CD4-positive, alpha-beta T cell (primary cell): ENCODE results near the gene HSF2BP. TPM values are rescaled to one million over a fixed set of nuclear protein-coding genes. Genes with fewer than 3 reads are reported as not detected.

Source experiments
- ATAC-seq: fragments of 200-7000 bp; cut with Tn5 transposase; one replicate; pipeline ENCODE4 v1.10.0; 2022; ENCODE audit warnings: mild to moderate bottlenecking; ENCODE audit not compliant: poor library complexity
- CTCF ChIA-PET: fragments of 350-600 bp; sonication (Branson Sonifier 250); formaldehyde crosslinking; loops from one replicate; lab custom pipeline; 2021; ENCODE audit warnings: antibody characterized with exemption, inconsistent platforms; lab: Charles Lee
- POLR2A ChIA-PET: fragments of 350-600 bp; sonication (Branson Sonifier 250); formaldehyde crosslinking; loops from one replicate; lab custom pipeline; 2021; ENCODE audit warnings: antibody characterized with exemption, inconsistent platforms; lab: Charles Lee
- DNase-seq, 14 experiments: peaks; one replicate each; pipeline ENCODE4 v3.0.0-alpha.2; 2013 to 2020; ENCODE audit warnings: mixed read lengths in 2 of 14
- H3K27ac ChIP-seq, 2 donors: one replicate each; pipeline versions ENCODE4 v1.5.1 to v1.7.0; 2013; ENCODE audit warnings: low read length in 2 of 2, low read depth in 1 of 2, mild to moderate bottlenecking in 1 of 2
- H3K27me3 ChIP-seq, 2 experiments: 1 replicate in 1 of 2; 2 replicates in 1 of 2; pipeline versions ENCODE4 v1.6.1 to v1.7.0; 2013; ENCODE audit warnings: low read length in 2 of 2, control low read depth in 1 of 2, mild to moderate bottlenecking in 1 of 2, moderate library complexity in 1 of 2; ENCODE audit not compliant: insufficient read depth in 2 of 2, control insufficient read depth in 1 of 2
- H3K36me3 ChIP-seq: one replicate; pipeline ENCODE4 v1.6.1; 2013; ENCODE audit warnings: low read length, control low read depth; ENCODE audit not compliant: insufficient read depth
- H3K4me1 ChIP-seq: one replicate; pipeline ENCODE4 v1.6.1; 2013; ENCODE audit warnings: low read length, control low read depth; ENCODE audit not compliant: insufficient read depth
- H3K4me3 ChIP-seq: one replicate; pipeline ENCODE4 v1.5.1; 2013; ENCODE audit warnings: mild to moderate bottlenecking, low read length, moderate library complexity
- H3K9me3 ChIP-seq, 2 experiments: 1 replicate in 1 of 2; 2 replicates in 1 of 2; pipeline versions ENCODE4 v1.6.1 to v1.7.0; 2013; ENCODE audit warnings: low read length in 2 of 2, mild to moderate bottlenecking in 2 of 2, control low read depth in 1 of 2, moderate library complexity in 1 of 2; ENCODE audit not compliant: control insufficient read depth in 1 of 2, insufficient read depth in 1 of 2
- H3K27ac Mint-ChIP-seq: one replicate; pipeline ENCODE4 v1.8.0; 2020; ENCODE audit warnings: mixed read lengths
- H3K27me3 Mint-ChIP-seq: one replicate; pipeline ENCODE4 v1.8.0; 2021; ENCODE audit warnings: mixed read lengths
- H3K36me3 Mint-ChIP-seq: one replicate; pipeline ENCODE4 v1.8.0; 2021; ENCODE audit warnings: low read depth, mixed read lengths
- H3K4me1 Mint-ChIP-seq: one replicate; pipeline ENCODE4 v1.8.0; 2021; ENCODE audit warnings: low read depth, mixed read lengths
- H3K4me3 Mint-ChIP-seq: one replicate; pipeline ENCODE4 v1.8.0; 2020; ENCODE audit warnings: mild to moderate bottlenecking, mixed read lengths
- H3K9me3 Mint-ChIP-seq: one replicate; pipeline ENCODE4 v1.8.0; 2020; ENCODE audit warnings: mixed read lengths
- intact Hi-C, 2 experiments: fragments of 100-400 bp; cut with DNase I in 1 of 2; cut with micrococcal nuclease in 1 of 2; formaldehyde crosslinking; loops; one replicate each; pipeline versions ENCODE4 v1.15.1 to v1.9.0; 2023 to 2025; cut with DNase I, micrococcal nuclease
- total RNA-seq, 174 experiments: library from RNA in 2 of 174; stranded (reverse) in 2 of 174; gene quantifications; one replicate each; pipeline ENCODE4 v1.2.3 and lab custom pipeline; 2021 to 2026
- TF ChIP-seq, protein P1 (sequence below): fragments of 200-600 bp; IDR thresholded peaks from one replicate; pipeline ENCODE4 v1.8.0; 2022; ENCODE audit warnings: antibody characterized with exemption, mild to moderate bottlenecking

Gene HSF2BP
- total RNA-seq, 2 experiments from 2014 or later, result 0.59 to 0.93 TPM

DNA sequence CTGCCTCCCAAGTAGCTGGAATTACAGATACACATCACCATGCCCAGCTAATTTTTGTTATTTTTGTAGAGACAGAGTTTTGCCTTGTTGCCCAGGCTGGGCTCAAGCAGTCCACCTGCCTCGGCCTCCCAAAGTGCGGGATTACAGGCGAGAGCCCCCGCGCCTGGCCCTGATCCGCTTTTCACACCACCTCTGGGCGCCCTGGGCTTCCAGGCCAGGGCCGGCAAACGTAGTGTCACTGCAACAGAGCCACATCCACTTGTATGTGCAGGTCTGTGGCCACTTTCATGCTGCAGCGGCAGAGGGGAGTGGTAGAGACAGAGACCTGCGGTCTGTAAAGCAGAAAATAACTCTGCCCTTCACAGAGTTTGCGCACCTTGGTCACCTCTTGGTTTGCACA lies 29.6 kb upstream of the HSF2BP start:
- Mint-ChIP-seq H3K27ac (no peak overlapping the region), H3K9me3 (no peaks in the 10 kb centered on the region), H3K36me3 (peaks cover 86% of the 10 kb centered on the region), H3K4me3 (no peak overlapping the region), H3K27me3 (no peaks in the 10 kb centered on the region), H3K4me1 (no peaks in the 10 kb centered on the region)
- TF ChIP-seq, protein P1, sequence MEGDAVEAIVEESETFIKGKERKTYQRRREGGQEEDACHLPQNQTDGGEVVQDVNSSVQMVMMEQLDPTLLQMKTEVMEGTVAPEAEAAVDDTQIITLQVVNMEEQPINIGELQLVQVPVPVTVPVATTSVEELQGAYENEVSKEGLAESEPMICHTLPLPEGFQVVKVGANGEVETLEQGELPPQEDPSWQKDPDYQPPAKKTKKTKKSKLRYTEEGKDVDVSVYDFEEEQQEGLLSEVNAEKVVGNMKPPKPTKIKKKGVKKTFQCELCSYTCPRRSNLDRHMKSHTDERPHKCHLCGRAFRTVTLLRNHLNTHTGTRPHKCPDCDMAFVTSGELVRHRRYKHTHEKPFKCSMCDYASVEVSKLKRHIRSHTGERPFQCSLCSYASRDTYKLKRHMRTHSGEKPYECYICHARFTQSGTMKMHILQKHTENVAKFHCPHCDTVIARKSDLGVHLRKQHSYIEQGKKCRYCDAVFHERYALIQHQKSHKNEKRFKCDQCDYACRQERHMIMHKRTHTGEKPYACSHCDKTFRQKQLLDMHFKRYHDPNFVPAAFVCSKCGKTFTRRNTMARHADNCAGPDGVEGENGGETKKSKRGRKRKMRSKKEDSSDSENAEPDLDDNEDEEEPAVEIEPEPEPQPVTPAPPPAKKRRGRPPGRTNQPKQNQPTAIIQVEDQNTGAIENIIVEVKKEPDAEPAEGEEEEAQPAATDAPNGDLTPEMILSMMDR, result no peak
- no peak for ATAC-seq
- Histone ChIP-seq H3K27ac (no peak overlapping the region), H3K36me3 (peaks cover 95% of the 10 kb centered on the region), H3K4me3 (no peak overlapping the region), H3K27me3 (no peaks in the 10 kb centered on the region), H3K4me1 (no peaks in the 10 kb centered on the region), H3K9me3 (no peaks in the 10 kb centered on the region)
- ChIA-PET POLR2A (no interaction called here), CTCF (no interaction called here)
- intact Hi-C loops, result loop anchor here in 1 of 2 experiments (10.0 kb wide), 1 partner anchor 56 kb away; no protein-coding TSS in a partner anchor
- no peak for DNase-seq

DNA sequence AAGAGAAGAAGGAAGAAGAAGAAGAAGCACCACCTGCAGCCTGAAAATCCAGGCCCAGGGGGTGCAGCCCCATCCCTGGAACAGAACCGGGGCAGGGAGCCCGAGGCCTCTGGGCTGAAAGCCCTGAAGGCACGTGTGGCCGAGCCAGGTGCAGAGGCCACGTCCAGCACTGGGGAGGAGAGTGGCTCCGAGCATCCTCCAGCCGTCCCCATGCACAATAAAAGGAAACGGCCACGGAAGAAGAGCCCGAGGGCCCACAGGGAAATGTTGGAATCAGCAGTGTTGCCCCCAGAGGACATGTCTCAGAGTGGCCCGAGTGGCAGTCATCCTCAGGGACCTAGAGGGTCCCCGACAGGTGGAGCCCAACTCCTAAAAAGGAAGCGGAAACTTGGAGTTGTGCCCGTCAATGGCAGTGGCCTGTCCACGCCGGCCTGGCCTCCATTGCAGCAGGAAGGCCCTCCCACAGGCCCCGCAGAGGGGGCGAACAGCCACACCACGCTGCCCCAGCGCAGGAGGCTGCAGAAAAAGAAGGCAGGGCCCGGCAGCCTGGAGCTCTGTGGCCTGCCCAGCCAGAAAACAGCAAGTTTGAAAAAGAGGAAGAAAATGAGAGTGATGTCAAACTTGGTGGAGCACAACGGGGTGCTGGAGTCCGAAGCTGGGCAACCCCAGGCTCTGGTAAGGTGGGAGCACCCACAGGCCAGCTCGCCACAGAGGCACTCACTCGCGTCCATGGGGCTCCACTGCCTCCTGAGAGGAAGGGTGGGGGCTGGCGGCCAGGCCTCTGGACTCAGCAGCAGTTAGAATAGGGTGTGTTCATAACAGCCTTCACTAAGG lies 28.5 kb upstream of the HSF2BP start:
- Histone ChIP-seq H3K27ac (no peak overlapping the region), H3K4me3 (no peak overlapping the region), H3K9me3 (no peaks in the 10 kb centered on the region), H3K27me3 (no peaks in the 10 kb centered on the region), H3K4me1 (no peaks in the 10 kb centered on the region), H3K36me3 (peaks cover 93% of the 10 kb centered on the region)
- Mint-ChIP-seq H3K4me3 (no peak overlapping the region), H3K27me3 (no peaks in the 10 kb centered on the region), H3K4me1 (no peaks in the 10 kb centered on the region), H3K9me3 (no peaks in the 10 kb centered on the region), H3K27ac (no peak overlapping the region), H3K36me3 (peaks cover 83% of the 10 kb centered on the region)
- DNase-seq (no peak), ATAC-seq (no peak)
- CTCF ChIA-PET, result no interaction called here
- POLR2A ChIA-PET, result no interaction called here
- TF ChIP-seq, protein P1, result no peak
- intact Hi-C loops, result loop anchor here in 1 of 2 experiments (10.0 kb wide), 1 partner anchor 57 kb away; no protein-coding TSS in a partner anchor

DNA sequence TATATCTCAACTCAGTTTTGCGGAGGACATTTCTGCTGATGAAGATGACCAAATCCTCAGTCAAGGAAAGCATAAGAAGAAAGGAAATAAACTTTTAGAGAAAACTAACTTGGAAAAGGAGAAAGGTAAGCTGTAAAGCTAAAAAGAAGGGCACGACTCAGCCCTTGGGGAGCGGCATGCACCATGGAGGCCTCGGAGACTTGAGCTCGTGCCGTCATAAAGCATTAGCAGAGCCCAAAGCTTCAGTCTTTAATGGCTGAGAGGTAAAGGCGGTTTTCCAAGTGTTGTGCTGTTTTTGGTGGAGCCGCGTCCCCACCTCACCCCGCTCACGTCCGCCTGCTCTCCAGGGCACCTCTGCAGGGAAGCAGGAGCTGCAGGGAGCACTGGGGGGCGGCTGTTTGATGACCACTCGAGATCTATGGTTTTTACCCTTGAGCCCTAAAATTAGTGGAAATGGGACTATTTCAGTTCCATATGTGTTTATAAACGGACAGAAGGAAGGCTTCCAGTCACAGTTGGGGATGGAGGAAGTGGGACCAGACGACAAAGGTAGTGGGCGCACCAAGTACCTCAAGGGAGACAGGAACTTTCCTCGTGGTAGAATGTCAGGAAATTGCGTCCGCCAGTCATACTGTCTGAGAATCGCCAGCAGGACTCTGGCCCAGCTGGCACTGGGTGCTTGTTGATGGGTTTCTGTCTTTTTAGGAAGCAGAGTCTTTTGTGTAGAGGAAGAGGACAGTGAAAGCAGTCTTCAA lies 27.7 kb upstream of the HSF2BP start:
- no peaks in the 10 kb centered on the region for H3K27me3 Mint-ChIP-seq
- H3K36me3 Mint-ChIP-seq, result peaks cover 82% of the 10 kb centered on the region
- DNase-seq (no peak), ATAC-seq (no peak)
- Histone ChIP-seq H3K4me3 (no peak overlapping the region), H3K27ac (no peak overlapping the region), H3K27me3 (no peaks in the 10 kb centered on the region), H3K4me1 (no peaks in the 10 kb centered on the region), H3K36me3 (peaks cover 93% of the 10 kb centered on the region), H3K9me3 (no peaks in the 10 kb centered on the region)
- ChIA-PET CTCF (no interaction called here), POLR2A (no interaction called here)
- no peaks in the 10 kb centered on the region for H3K9me3 Mint-ChIP-seq
- intact Hi-C loops, result loop anchor here in 1 of 2 experiments (10.0 kb wide), 1 partner anchor 58 kb away; no protein-coding TSS in a partner anchor
- H3K4me3 Mint-ChIP-seq, result no peak overlapping the region
- TF ChIP-seq, protein P1, result no peak
- H3K27ac Mint-ChIP-seq, result no peak overlapping the region
- H3K4me1 Mint-ChIP-seq, result no peaks in the 10 kb centered on the region
